AG10803 (cell line): ENCODE data around the gene MRFAP1.

Experiments
- DNase-seq: peaks from one replicate; pipeline ENCODE4 v3.0.0; 2010; ENCODE audit warnings: low read depth
- H3K4me3 ChIP-seq: 2 replicates; pipeline ENCODE4 v1.5.1; 2011; ENCODE audit warnings: mild to moderate bottlenecking, low read length, control low read depth
- CTCF ChIP-seq: conservative IDR thresholded peaks from 2 replicates; pipeline ENCODE4 v1.5.1; 2011; ENCODE audit warnings: mild to moderate bottlenecking, low read length, control low read depth, inconsistent platforms

The MRFAP1 gene

GRCh38 chr4:6639137-6639680 is 1.3 kb upstream of the MRFAP1 start:
- H3K4me3 ChIP-seq = no peak overlapping the region
- DNase-seq = no peak
- TF ChIP-seq CTCF = no peak

GRCh38 chr4:6641164-6641970 is 882 bp downstream of the MRFAP1 start:
- TF ChIP-seq CTCF = no peak
- peak overlapping the region; percentile 76 for H3K4me3 ChIP-seq
- DNase-seq = peak; percentile 42

GRCh38 chr4:6641971-6642320 is 1.5 kb downstream of the MRFAP1 start:
- no peak for DNase-seq

DNA sequence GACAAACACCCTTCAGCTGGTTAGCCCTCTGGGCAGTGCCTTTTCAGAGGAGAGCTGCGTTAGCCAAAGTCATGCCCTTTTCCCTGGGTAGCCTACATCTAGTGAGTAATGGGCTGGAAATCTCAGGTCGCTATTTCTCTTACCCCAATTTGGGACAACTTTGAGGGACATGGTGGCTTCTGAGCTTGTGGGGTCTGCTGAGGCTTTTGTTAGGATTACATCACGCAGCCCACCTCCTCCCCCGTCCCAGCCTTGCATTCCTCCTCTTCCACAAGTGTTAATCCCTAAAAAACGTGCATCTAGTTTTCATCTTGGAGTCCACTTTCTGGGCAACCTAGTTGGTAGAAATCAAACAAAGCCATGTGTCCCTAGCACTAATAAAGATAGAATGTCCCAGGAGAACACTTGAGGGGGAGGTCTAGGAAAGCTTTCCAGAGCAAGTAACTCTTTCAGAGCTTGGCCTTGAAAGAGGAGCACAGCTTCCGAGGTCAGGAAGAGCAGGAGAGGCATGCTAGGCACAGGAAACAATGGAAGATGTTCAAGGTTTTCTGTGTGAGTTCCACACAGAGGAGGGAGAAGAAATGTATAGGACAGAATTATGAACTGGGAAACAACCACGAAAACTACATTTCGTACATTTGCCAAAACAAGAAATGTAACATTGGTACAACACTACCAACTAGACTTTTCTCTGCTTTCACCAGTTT is 2.8 kb downstream of the MRFAP1 start:
- DNase-seq = no peak
- H3K4me3 ChIP-seq = no peak overlapping the region
- TF ChIP-seq CTCF = no peak

More at GRCh38 chr4:6641971-6642320, 1.5 kb downstream of the MRFAP1 start:
- H3K4me3 ChIP-seq = peak overlapping the region; percentile 76
- TF ChIP-seq CTCF = no peak

DNA sequence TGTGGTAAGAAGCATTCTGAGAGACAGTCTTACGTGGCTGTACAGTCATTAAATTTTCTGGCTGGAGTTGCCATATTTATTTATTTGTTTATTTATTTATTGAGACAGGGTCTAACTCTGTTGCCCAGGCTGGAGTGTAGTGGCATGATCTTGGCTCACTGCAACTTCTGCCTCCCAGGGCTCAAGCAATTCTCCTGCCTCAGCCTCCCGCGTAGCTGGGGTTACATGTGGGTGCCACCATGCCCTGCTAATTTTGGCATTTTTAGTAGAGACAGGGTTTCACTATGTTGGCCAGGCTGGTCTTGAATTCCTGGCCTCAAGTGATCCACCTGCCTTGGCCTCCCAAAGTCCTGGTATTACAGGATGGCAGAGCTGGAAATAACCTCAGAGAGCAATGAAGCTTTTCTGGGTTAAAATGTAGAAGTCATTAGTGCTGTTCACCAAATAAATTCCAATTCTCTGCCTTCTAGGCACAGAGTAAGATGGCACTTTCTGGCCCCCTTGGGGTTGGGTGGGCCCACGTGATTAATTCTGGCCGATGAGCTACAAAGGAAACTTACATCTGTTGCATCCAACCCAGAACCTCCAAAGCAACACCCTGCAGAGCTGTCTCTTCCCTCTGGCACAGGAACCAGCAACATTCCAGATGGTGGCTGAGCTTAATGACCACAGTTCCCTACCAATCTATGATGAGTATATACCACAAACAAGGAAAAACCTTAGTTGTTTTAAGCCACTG is 4.5 kb downstream of the MRFAP1 start:
- no peak overlapping the region for H3K4me3 ChIP-seq
- no peak for DNase-seq
- TF ChIP-seq CTCF = no peak

- H3K4me3 ChIP-seq = no peak overlapping the region
- TF ChIP-seq CTCF = no peak
- no peak for DNase-seq
Measured at GRCh38 chr4:6647169-6647568, 6.7 kb downstream of the MRFAP1 start.
